Karpas-422 (cell line): ENCODE measurements around the gene TAS2R40. TPM values are rescaled to one million over a fixed set of nuclear protein-coding genes. Genes with fewer than 3 reads are reported as not detected.

Source experiments
- DNase-seq: peaks from one replicate; pipeline ENCODE4 v3.0.0-alpha.2; 2015
- H2AFZ ChIP-seq: fragments of 200-600 bp; sonication (generic); 2 replicates; pipeline ENCODE4 v1.6.1; 2014; ENCODE audit warnings: antibody characterized with exemption, low read length, mixed read lengths
- H3K27ac ChIP-seq: fragments of 200-600 bp; sonication (generic); 2 replicates; pipeline ENCODE4 v1.5.1; 2014; ENCODE audit warnings: mild to moderate bottlenecking, low read length, moderate library complexity
- H3K27me3 ChIP-seq: fragments of 200-600 bp; sonication (generic); 2 replicates; pipeline ENCODE4 v1.6.1; 2014; ENCODE audit warnings: low read length, mixed read lengths
- H3K36me3 ChIP-seq: fragments of 200-600 bp; sonication (generic); 2 replicates; pipeline ENCODE4 v1.6.1; 2014; ENCODE audit warnings: low read length, mixed read lengths; ENCODE audit not compliant: insufficient read depth
- H3K4me1 ChIP-seq: fragments of 200-600 bp; sonication (generic); 2 replicates; pipeline ENCODE4 v1.6.1; 2014; ENCODE audit warnings: mild to moderate bottlenecking, low read length, mixed read lengths
- H3K4me2 ChIP-seq: fragments of 200-600 bp; sonication (generic); 2 replicates; pipeline ENCODE4 v1.6.1; 2014; ENCODE audit warnings: low read length, low read depth, mild to moderate bottlenecking; ENCODE audit not compliant: poor library complexity, severe bottlenecking
- H3K4me3 ChIP-seq: fragments of 200-600 bp; sonication (generic); 2 replicates; pipeline ENCODE4 v1.5.1; 2014; ENCODE audit warnings: mild to moderate bottlenecking, antibody characterized with exemption, low read length, mixed read lengths
- H3K79me2 ChIP-seq: fragments of 200-600 bp; sonication (generic); 2 replicates; pipeline ENCODE4 v1.6.1; 2014; ENCODE audit warnings: mild to moderate bottlenecking, low read length, mixed read lengths
- H3K9ac ChIP-seq: fragments of 200-600 bp; sonication (generic); 2 replicates; pipeline ENCODE4 v1.6.0; 2014; ENCODE audit warnings: low read length
- H3K9me2 ChIP-seq: fragments of 200-600 bp; sonication (generic), shearing (Covaris generic); replicated peaks from 2 replicates; pipeline ENCODE4 v1.6.0; 2014; ENCODE audit warnings: mild to moderate bottlenecking, low read length, moderate library complexity; ENCODE audit not compliant: insufficient read depth
- H3K9me3 ChIP-seq: fragments of 300-700, 200-600 bp; sonication (generic); 2 replicates; pipeline ENCODE4 v1.6.1; 2014; ENCODE audit warnings: low read length, mixed read lengths
- H4K20me1 ChIP-seq: fragments of 200-600 bp; sonication (generic); 2 replicates; pipeline ENCODE4 v1.6.1; 2014; ENCODE audit warnings: mild to moderate bottlenecking, antibody characterized with exemption, low read length, low read depth; ENCODE audit not compliant: insufficient read depth
- total RNA-seq: library from RNA; depleted of rRNA; stranded (reverse); fragments of >200 nt; shearing (Covaris generic); gene quantifications from 2 replicates; pipeline ENCODE4 v1.2.3, GENCODE V29; 2014; ENCODE audit warnings: low replicate concordance

The TAS2R40 gene
- total RNA-seq, 1 experiment from 2014 or later = not detected

- no peaks in the 10 kb centered on the region for H3K79me2 ChIP-seq
- no peak overlapping the region for H3K4me2 ChIP-seq
- H3K4me3 ChIP-seq = no peak overlapping the region
Observed at GRCh38 chr7:143245123-143245522, 23.3 kb downstream of the TAS2R40 start.

GRCh38 chr7:143247372-143247771, 25.5 kb downstream of the TAS2R40 start:
- H3K9me3 ChIP-seq = peaks cover 7% of the 10 kb centered on the region; the same call in 1 of the 2 replicates
- H3K27me3 ChIP-seq = no peaks in the 10 kb centered on the region
- no peak overlapping the region for H3K27ac ChIP-seq
- no peaks in the 10 kb centered on the region for H3K36me3 ChIP-seq
- no peaks in the 10 kb centered on the region for H4K20me1 ChIP-seq
- no peaks in the 10 kb centered on the region for H3K79me2 ChIP-seq
- H3K4me3 ChIP-seq = no peak overlapping the region
- peaks cover 13% of the 10 kb centered on the region for H3K4me1 ChIP-seq
- H3K9ac ChIP-seq = no peak overlapping the region
- no peak for DNase-seq
- H2AFZ ChIP-seq = no peak overlapping the region
- no peak overlapping the region for H3K4me2 ChIP-seq
- no peaks in the 10 kb centered on the region for H3K9me2 ChIP-seq

More at GRCh38 chr7:143245123-143245522, 23.3 kb downstream of the TAS2R40 start:
- Histone ChIP-seq H3K9me2 (no peaks in the 10 kb centered on the region), H3K9me3 (peaks cover 5% of the 10 kb centered on the region; the same call in 1 of the 2 replicates), H3K36me3 (no peaks in the 10 kb centered on the region), H3K27ac (no peak overlapping the region), H3K4me1 (peaks cover 13% of the 10 kb centered on the region), H3K27me3 (no peaks in the 10 kb centered on the region), H4K20me1 (no peaks in the 10 kb centered on the region), H3K9ac (no peak overlapping the region), H2AFZ (no peak overlapping the region)
- no peak for DNase-seq

DNA sequence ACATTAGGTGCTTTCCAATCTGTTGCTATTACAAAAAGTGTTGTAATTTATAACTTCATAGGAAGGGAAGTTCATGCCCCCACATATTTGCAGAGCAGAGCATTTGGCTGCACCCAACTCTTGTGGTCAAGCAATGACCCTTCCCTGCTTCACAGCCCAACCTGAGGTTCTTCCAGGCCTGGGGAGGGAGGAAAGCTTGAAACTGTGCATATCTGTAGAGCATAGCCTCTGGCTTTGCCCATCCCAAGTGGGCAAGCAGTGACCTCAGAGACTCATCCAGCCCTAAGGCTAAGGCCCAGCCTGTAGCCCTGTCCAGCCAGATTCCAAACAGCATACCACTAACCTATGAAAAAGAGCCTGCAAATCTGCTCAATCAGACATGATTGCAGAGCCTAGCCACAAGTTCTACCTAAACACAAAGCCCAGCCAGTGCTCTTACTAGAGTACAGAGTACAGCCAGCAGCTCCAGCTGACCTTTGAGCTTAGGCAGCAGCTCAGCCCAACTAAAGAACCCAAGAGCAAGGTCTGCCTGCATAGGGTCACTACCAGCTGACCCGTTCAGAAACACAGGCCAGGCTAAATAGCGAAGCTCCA, 27.0 kb downstream of the TAS2R40 start:
- no peaks in the 10 kb centered on the region for H3K36me3 ChIP-seq
- no peak for DNase-seq
- H3K27ac ChIP-seq = no peak overlapping the region
- H3K4me1 ChIP-seq = peaks cover 13% of the 10 kb centered on the region
- no peaks in the 10 kb centered on the region for H3K79me2 ChIP-seq
- H3K4me3 ChIP-seq = no peak overlapping the region
- H3K9me3 ChIP-seq = peaks cover 7% of the 10 kb centered on the region; the same call in 1 of the 2 replicates
- no peaks in the 10 kb centered on the region for H3K9me2 ChIP-seq
- H3K27me3 ChIP-seq = no peaks in the 10 kb centered on the region
- no peak overlapping the region for H3K4me2 ChIP-seq
- H4K20me1 ChIP-seq = no peaks in the 10 kb centered on the region
- no peak overlapping the region for H3K9ac ChIP-seq
- H2AFZ ChIP-seq = no peak overlapping the region

DNA sequence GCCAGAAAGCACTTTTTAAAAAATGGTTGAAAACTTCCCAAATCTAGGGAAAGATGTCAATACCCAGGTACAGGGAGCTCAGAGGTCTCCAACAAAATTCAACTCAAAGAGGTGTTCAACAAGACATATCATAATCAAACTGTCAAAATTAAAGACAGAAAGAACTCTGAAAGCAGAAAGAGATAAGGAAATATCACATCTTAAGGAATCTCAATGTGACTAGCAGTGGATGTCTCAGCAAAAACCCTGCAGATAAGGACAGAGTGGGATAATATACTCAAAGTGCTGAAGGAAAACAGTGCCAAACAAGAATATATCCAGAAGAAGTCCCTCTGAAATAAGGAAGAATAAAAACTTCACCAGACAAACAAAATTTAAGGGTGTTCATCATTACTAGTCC, 28.4 kb downstream of the TAS2R40 start:
- H3K4me3 ChIP-seq = no peak overlapping the region
- H3K9ac ChIP-seq = no peak overlapping the region
- no peak overlapping the region for H3K4me2 ChIP-seq
- H3K4me1 ChIP-seq = peaks cover 13% of the 10 kb centered on the region
- H3K27ac ChIP-seq = no peak overlapping the region
- no peaks in the 10 kb centered on the region for H3K36me3 ChIP-seq
- H3K9me2 ChIP-seq = no peaks in the 10 kb centered on the region
- no peaks in the 10 kb centered on the region for H4K20me1 ChIP-seq
- no peak for DNase-seq
- no peaks in the 10 kb centered on the region for H3K79me2 ChIP-seq
- peaks cover 7% of the 10 kb centered on the region; the same call in 1 of the 2 replicates for H3K9me3 ChIP-seq
- H2AFZ ChIP-seq = no peak overlapping the region
- no peaks in the 10 kb centered on the region for H3K27me3 ChIP-seq

DNA sequence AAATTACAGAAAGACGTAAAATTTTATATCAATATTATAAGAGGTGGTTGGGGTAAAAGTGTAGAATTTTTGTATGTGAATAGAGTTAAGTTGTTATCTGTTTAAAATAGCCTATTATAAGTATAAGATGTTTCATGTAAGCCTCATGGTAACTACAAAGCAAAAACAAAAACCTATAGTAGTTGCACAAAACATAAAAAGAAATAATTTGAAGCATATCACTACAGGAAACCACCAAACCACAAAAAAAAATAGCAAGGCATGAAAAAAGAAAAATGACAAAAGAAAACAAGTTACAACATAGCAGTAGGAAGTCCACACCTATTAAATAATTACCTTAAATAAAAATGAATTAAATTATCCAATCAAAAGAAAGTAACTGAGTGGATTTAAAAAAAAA, 29.0 kb downstream of the TAS2R40 start:
- Histone ChIP-seq H3K9ac (no peak overlapping the region), H3K4me1 (peaks cover 7% of the 10 kb centered on the region)

DNA sequence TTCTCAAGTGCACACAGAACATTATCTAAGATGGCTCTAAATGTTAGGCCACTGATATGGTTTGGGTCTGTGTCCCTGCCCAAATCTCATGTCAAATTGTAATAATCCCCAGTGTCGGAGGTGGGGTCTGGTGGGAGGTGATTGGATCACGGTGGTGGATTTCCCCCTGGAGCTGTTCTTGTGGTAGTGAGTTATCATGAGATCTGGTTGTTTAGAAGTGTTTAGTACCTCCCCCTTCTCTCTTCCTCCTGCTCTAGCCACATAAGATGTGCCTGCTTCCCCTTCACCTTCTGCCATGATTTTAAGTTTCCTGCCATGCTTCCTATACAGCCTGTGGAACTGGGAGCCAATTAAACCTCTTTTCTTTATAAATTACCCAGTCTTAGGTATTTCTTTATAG, 30.2 kb downstream of the TAS2R40 start:
- H3K4me3 ChIP-seq = no peak overlapping the region
- H3K9me3 ChIP-seq = peaks cover 7% of the 10 kb centered on the region; the same call in 1 of the 2 replicates
- H4K20me1 ChIP-seq = no peaks in the 10 kb centered on the region
- H3K4me2 ChIP-seq = no peak overlapping the region
- H3K9ac ChIP-seq = no peak overlapping the region
- H3K4me1 ChIP-seq = peaks cover 6% of the 10 kb centered on the region
- no peaks in the 10 kb centered on the region for H3K36me3 ChIP-seq
- H3K27ac ChIP-seq = no peak overlapping the region
- H3K9me2 ChIP-seq = no peaks in the 10 kb centered on the region
- H3K27me3 ChIP-seq = no peaks in the 10 kb centered on the region
- DNase-seq = no peak
- no peaks in the 10 kb centered on the region for H3K79me2 ChIP-seq
- no peak overlapping the region for H2AFZ ChIP-seq

More for the DNA sequence above, 29.0 kb downstream of the TAS2R40 start:
- Histone ChIP-seq H3K9me3 (peaks cover 7% of the 10 kb centered on the region; the same call in 1 of the 2 replicates), H3K27me3 (no peaks in the 10 kb centered on the region), H3K9me2 (no peaks in the 10 kb centered on the region), H3K4me2 (no peak overlapping the region), H4K20me1 (no peaks in the 10 kb centered on the region), H3K79me2 (no peaks in the 10 kb centered on the region), H3K27ac (no peak overlapping the region), H2AFZ (no peak overlapping the region), H3K36me3 (no peaks in the 10 kb centered on the region), H3K4me3 (no peak overlapping the region)
- DNase-seq = no peak

- no peak overlapping the region for H3K4me2 ChIP-seq
- H3K9me3 ChIP-seq = no peaks in the 10 kb centered on the region
- no peak for DNase-seq
- H3K4me1 ChIP-seq = peaks cover 19% of the 10 kb centered on the region
- H3K36me3 ChIP-seq = no peaks in the 10 kb centered on the region
- no peaks in the 10 kb centered on the region for H3K9me2 ChIP-seq
- H3K27me3 ChIP-seq = no peaks in the 10 kb centered on the region
- H3K4me3 ChIP-seq = no peak overlapping the region
- H4K20me1 ChIP-seq = no peaks in the 10 kb centered on the region
- H3K79me2 ChIP-seq = no peaks in the 10 kb centered on the region
- no peak overlapping the region for H3K9ac ChIP-seq
- no peak overlapping the region for H2AFZ ChIP-seq
- no peak overlapping the region for H3K27ac ChIP-seq
Observed at GRCh38 chr7:143255564-143255963, 33.7 kb downstream of the TAS2R40 start.

DNA sequence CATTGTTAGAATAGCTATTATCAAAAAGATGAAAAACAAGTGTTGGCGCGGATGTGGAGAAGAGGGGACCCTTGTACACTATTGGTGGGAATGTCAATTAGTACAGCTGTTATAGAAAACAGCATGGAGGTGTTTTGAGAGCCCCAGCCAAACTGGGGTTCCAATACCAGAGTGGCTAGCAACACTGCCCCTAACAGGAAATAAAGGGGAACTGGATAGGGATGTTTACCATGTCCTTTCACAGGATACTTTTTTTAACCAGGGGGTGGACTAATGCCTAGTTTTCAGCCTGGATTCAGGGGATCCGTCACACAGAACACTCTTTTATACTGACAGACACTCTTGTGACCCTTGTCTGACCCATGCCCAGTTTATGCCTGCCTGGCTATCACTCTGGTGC, 34.5 kb downstream of the TAS2R40 start:
- H3K9me3 ChIP-seq = no peaks in the 10 kb centered on the region
- no peak overlapping the region for H2AFZ ChIP-seq
- no peak overlapping the region for H3K9ac ChIP-seq
- H3K9me2 ChIP-seq = no peaks in the 10 kb centered on the region
- H3K4me2 ChIP-seq = no peak overlapping the region
- no peaks in the 10 kb centered on the region for H3K36me3 ChIP-seq
- H3K79me2 ChIP-seq = no peaks in the 10 kb centered on the region
- H3K4me3 ChIP-seq = no peak overlapping the region
- no peaks in the 10 kb centered on the region for H3K27me3 ChIP-seq
- H3K4me1 ChIP-seq = peaks cover 19% of the 10 kb centered on the region
- H3K27ac ChIP-seq = no peak overlapping the region
- DNase-seq = no peak
- no peaks in the 10 kb centered on the region for H4K20me1 ChIP-seq
